Mesothelial cell of epicardium (in vitro differentiated cells): Measurements from ENCODE around the gene PTPRJ. TPM values are rescaled to one million over a fixed set of nuclear protein-coding genes. Genes with fewer than 3 reads are reported as not detected.

Source experiments
- DNase-seq, 2 experiments: peaks; one replicate each; pipeline ENCODE4 v3.0.0; 2021; ENCODE audit warnings: low spot score in 2 of 2; ENCODE audit not compliant: unreplicated experiment in 2 of 2
- H3K27ac Mint-ChIP-seq: 2 replicates; pipeline ENCODE4 v1.8.0; 2021; ENCODE audit warnings: mixed read lengths
- H3K27me3 Mint-ChIP-seq: 2 replicates; pipeline ENCODE4 v1.8.0; 2021; ENCODE audit warnings: low read depth, mixed read lengths
- H3K36me3 Mint-ChIP-seq: 2 replicates; pipeline ENCODE4 v1.8.0; 2021; ENCODE audit warnings: mixed read lengths
- H3K4me1 Mint-ChIP-seq: 2 replicates; pipeline ENCODE4 v1.8.0; 2021; ENCODE audit warnings: mixed read lengths
- H3K4me3 Mint-ChIP-seq: 2 replicates; pipeline ENCODE4 v1.8.0; 2021; ENCODE audit warnings: mild to moderate bottlenecking, moderate library complexity, mixed read lengths
- H3K9me3 Mint-ChIP-seq: 2 replicates; pipeline ENCODE4 v1.8.0; 2021; ENCODE audit warnings: mixed read lengths
- total RNA-seq: library from RNA; stranded (reverse); gene quantifications from 3 replicates; pipeline ENCODE4 v1.2.1, GENCODE V29; 2021
- TF ChIP-seq, protein P1 (sequence below): fragments of 200-600 bp; sonication (generic); IDR thresholded peaks from one replicate; pipeline ENCODE4 v1.5.0; 2021; ENCODE audit warnings: antibody characterized with exemption; ENCODE audit not compliant: unreplicated experiment

The PTPRJ gene
- total RNA-seq, 1 donor from 2014 or later: 26.2 TPM

DNA sequence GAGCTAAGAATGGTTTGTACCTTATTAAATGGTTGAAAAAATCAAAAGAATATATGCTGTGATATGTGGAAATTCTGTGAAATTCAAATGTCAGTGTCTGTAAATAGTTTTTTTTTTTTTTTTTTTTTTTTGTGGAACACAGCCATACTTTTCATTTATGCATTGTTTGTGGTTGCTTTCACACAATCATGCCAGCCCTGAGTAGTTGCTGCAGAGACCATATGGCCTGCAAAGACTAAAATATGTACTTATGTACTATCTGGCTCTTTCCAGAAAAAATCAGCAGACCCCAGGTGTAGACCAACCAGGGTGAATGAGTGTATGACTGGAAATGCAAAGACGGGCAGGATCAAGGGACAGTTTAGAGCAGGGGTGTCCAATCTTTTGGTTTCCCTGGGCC is 98.3 kb downstream of the PTPRJ start:
- Mint-ChIP-seq H3K4me1 (no peaks in the 10 kb centered on the region), H3K27me3 (peaks cover 1% of the 10 kb centered on the region), H3K27ac (no peak overlapping the region), H3K36me3 (no peaks in the 10 kb centered on the region), H3K4me3 (no peak overlapping the region), H3K9me3 (no peaks in the 10 kb centered on the region)
- no peak for DNase-seq
- TF ChIP-seq, protein P1, sequence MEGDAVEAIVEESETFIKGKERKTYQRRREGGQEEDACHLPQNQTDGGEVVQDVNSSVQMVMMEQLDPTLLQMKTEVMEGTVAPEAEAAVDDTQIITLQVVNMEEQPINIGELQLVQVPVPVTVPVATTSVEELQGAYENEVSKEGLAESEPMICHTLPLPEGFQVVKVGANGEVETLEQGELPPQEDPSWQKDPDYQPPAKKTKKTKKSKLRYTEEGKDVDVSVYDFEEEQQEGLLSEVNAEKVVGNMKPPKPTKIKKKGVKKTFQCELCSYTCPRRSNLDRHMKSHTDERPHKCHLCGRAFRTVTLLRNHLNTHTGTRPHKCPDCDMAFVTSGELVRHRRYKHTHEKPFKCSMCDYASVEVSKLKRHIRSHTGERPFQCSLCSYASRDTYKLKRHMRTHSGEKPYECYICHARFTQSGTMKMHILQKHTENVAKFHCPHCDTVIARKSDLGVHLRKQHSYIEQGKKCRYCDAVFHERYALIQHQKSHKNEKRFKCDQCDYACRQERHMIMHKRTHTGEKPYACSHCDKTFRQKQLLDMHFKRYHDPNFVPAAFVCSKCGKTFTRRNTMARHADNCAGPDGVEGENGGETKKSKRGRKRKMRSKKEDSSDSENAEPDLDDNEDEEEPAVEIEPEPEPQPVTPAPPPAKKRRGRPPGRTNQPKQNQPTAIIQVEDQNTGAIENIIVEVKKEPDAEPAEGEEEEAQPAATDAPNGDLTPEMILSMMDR: no peak

DNA sequence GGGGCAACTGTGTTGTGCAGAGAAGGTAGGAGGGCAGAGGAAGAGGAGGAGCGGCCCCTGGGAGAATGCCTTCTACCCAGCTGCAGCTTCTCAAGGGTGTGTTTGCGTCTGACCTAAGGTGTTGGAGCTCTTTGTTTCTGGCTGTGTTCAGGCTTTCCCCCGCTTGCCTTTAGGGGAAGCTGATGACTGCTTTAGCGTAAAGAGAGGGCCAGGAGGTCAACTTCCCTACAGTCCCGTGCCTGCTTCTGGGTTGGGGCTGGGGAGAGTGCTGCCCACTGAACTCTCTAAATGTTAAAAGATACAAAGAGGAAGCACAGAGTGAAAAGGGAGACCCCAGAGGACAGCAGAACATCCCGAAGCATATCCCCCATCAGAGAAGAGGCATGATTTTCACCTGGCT is 99.2 kb downstream of the PTPRJ start:
- Mint-ChIP-seq H3K36me3 (peaks cover 2% of the 10 kb centered on the region), H3K27ac (no peak overlapping the region), H3K4me3 (no peak overlapping the region), H3K9me3 (no peaks in the 10 kb centered on the region), H3K27me3 (peaks cover 1% of the 10 kb centered on the region), H3K4me1 (no peaks in the 10 kb centered on the region)
- no peak for DNase-seq
- TF ChIP-seq, protein P1: no peak

DNA sequence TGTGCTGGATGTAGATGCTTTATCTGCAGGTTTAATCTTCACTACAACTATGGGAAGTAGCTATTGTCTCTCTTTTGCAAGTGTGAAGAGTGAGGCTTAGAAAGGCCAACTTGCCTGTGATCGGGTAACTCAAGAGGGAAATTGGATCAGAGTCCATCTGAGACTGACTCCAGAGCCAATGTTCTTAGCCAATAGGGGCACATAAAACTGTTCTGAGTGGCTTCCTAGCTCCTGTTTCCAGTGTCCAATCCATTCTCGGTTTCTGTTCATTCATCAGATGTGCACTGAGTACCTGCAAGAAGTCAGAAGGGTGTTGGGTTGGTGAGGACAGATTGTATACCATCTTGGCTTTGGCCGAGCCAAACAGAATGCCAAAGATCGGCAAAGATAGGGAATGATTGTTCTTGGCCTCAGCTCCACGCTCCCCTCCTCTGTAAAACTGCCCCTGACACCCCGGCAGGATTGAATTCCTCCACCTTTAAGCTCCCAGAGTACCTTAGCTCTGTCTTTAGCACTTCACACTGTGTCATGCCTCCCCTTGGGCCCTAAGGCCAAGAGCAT is 100.0 kb downstream of the PTPRJ start:
- H3K4me1 Mint-ChIP-seq: no peaks in the 10 kb centered on the region
- H3K4me3 Mint-ChIP-seq: no peak overlapping the region
- no peak for DNase-seq
- TF ChIP-seq, protein P1: no peak
- no peaks in the 10 kb centered on the region for H3K9me3 Mint-ChIP-seq
- H3K27me3 Mint-ChIP-seq: peaks cover 1% of the 10 kb centered on the region
- peaks cover 2% of the 10 kb centered on the region for H3K36me3 Mint-ChIP-seq
- no peak overlapping the region for H3K27ac Mint-ChIP-seq

DNA sequence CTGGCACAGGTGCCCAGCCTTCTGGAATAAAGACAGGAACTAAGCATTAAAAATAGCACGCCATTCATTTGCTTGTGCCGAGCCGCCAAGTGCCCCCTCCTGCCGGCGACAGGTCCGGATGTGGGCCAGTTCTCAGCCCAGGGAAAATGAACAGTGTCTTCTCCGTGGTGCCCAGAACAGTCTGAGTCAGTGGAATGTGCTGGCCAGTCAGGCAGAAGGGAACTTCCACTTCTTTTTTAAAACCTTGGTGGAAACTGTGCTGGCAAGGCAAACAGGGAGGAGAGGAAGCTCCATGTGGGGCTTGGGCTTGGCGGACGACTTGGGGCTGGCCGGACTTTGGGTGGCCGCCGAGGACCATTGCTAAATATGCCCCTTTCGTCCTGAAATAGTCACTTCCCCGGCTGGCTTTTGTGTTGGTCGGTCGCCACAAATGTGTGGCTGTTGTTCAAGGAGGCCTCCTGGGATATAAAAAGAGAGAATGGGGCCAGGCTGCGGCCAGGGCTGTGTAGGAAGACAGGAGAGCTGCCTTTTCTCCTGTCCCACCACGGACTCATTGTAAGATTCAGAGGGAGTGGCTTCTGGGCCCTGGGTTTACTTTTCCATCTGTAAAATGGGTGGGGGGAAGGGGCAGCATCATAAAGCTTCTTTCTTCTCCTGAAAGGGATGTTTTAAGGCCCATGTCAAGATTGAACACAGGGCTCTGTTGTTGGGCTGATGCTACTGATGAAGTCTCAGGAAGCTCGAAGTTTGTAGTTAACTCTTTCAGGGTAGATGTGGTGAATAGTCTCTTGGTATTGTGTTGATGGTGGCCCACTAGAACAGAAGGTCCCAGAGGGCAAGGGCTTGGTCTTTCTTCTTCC is 101.0 kb downstream of the PTPRJ start:
- Mint-ChIP-seq H3K27ac (no peak overlapping the region), H3K4me1 (peaks cover 3% of the 10 kb centered on the region), H3K36me3 (peaks cover 2% of the 10 kb centered on the region), H3K27me3 (peaks cover 6% of the 10 kb centered on the region), H3K4me3 (no peak overlapping the region), H3K9me3 (no peaks in the 10 kb centered on the region)
- no peak for DNase-seq
- TF ChIP-seq, protein P1: no peak

DNA sequence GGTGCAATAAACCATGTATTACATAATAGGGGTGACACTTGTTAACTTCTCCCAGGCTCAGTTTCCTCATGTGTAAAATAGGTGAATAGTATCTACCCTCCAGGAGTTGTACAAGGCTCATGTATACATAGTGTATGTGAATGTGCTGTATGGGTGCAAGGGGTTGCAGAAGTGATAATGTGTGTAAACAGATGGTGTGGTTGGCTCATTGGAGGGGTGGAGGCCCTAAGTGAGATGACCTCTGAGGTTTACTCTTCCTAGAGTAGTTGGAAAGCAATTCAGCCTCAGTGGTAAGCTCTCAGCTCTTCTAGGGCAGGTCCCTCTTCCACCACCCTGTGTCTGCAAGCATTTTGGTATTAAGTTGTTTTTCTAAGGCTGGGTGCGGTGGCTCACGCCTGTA is 102.4 kb downstream of the PTPRJ start:
- peaks cover 2% of the 10 kb centered on the region for H3K36me3 Mint-ChIP-seq
- no peaks in the 10 kb centered on the region for H3K9me3 Mint-ChIP-seq
- DNase-seq: no peak
- TF ChIP-seq, protein P1: no peak
- peaks cover 7% of the 10 kb centered on the region for H3K4me1 Mint-ChIP-seq
- peaks cover 14% of the 10 kb centered on the region for H3K27me3 Mint-ChIP-seq
- H3K4me3 Mint-ChIP-seq: no peak overlapping the region
- no peak overlapping the region for H3K27ac Mint-ChIP-seq
